DMS53 (cell line): ENCODE measurements around the gene ACVRL1.

Source experiments
- DNase-seq: peaks from one replicate; lab custom pipeline; 2025; lab: John Stamatoyannopoulos, UW

The ACVRL1 gene

GRCh38 chr12:51963477-51963876, 56.2 kb downstream of the ACVRL1 start:
- no peak for DNase-seq

GRCh38 chr12:51969643-51970042, 62.3 kb downstream of the ACVRL1 start:
- no peak for DNase-seq

GRCh38 chr12:51970904-51971646, 63.8 kb downstream of the ACVRL1 start:
- DNase-seq = peak; percentile 20

GRCh38 chr12:51971679-51972421, 64.5 kb downstream of the ACVRL1 start:
- no peak for DNase-seq

GRCh38 chr12:51972422-51972812, 65.1 kb downstream of the ACVRL1 start:
- DNase-seq = no peak

- no peak for DNase-seq
These were observed 65.6 kb downstream of the ACVRL1 start for GRCh38 chr12:51972849-51973273.
